Stimulated activated CD8-positive, alpha-beta memory T cell treated with anti-CD3 and anti-CD28 coated beads, Interleukin-15, amount 100 ng/mL, for 4 hours (primary cell): ENCODE measurements around the gene PDCL3.

Experiments used
- DNase-seq, 2 donors: peaks; one replicate each; pipeline ENCODE4 v3.0.0-alpha.2; 2020; ENCODE audit warnings: low read depth in 2 of 2

PDCL3 gene

DNA sequence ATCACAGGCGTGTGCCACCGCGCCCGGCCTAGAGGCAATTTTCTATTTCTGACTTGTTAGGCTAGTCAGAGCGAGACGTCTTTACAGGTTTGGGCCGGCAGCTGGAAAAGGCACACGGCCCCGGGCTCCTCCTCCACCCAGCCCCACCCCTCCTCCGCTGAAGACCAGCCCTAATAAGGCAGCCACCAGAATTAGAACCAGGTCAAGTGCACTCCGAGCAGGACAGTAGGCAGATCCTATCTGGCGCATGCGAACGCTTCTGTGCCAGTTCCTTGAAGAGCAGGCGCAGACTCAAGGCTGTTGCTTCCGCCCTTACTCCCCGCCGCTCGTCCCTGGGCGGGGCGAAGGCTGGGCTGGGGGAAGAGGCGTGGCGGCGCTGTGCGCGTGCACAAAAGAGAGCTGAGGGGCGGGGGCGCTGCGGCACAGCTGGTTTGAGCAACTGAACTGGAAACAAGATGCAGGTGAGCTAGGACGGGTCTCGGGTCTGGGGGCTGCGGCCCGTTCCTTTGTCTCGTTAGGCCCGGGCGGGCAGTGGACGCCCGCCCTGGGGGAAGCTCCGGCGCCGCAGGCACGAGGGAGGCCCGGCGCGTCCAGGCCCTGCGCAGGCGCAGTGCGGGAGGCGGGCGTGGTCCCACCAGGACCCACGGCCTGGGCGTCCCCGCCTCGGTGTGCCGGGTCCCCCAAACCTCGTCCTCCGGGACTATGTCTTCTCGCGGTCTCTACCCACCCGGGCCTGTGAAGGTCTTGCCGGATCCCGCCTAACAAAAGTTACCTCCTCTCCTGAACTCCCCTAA, at the start of gene PDCL3:
Gene PDCL3, plus strand, starts transcription at position 381 of the 794 bp plus-strand sequence. Its CDS starts 75 bp downstream, at position 456.
- peak; percentile 85 to 87 for DNase-seq

DNA sequence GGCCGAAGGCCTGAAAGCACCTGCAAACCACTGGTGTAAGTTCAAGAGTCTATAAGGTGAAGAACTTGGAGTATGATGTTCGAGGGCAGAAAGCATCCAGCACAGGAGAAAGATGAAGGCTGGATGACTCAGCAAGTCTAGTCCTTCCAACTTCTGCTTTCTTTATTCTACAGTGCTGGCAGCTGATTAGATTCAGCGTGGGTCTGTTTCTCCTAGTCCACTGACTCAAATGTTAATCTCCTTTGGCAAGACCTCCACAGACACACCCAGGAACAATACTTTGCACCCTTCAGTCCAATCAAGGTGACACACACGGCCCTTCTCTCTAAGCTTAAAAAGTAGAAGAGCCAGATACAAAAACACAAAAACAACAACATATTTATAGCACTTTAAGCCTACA, 49.1 kb upstream of the PDCL3 start:
- DNase-seq: no peak

- no peak for DNase-seq
Measured at GRCh38 chr2:100517556-100517955, 45.2 kb upstream of the PDCL3 start.

- DNase-seq: no peak
Measured at GRCh38 chr2:100518801-100519200, 44.0 kb upstream of the PDCL3 start.

GRCh38 chr2:100520224-100520623, 42.6 kb upstream of the PDCL3 start:
- DNase-seq: no peak

- no peak for DNase-seq
Measured at GRCh38 chr2:100522430-100522829, 40.4 kb upstream of the PDCL3 start.

DNA sequence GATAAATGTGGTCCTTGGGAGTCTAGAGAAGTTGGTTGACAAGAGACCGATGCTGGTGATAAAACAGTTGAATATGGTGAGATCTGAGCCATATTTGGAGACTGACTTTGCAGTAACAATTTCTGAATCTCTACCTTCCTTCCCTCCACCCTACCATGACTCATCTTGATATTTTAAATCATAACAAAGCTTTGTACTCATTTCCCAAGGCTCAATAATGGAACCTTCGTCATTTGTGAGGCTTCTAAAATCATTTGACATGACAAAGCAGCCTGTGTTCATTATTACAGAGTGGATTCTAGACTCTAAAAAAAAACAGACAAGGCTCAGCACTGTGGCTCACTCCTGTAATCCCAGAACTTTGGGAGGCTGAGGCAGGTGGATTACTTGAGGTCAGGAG, 38.5 kb upstream of the PDCL3 start:
- DNase-seq: no peak

GRCh38 chr2:100526868-100527267, 35.9 kb upstream of the PDCL3 start:
- DNase-seq: no peak

DNA sequence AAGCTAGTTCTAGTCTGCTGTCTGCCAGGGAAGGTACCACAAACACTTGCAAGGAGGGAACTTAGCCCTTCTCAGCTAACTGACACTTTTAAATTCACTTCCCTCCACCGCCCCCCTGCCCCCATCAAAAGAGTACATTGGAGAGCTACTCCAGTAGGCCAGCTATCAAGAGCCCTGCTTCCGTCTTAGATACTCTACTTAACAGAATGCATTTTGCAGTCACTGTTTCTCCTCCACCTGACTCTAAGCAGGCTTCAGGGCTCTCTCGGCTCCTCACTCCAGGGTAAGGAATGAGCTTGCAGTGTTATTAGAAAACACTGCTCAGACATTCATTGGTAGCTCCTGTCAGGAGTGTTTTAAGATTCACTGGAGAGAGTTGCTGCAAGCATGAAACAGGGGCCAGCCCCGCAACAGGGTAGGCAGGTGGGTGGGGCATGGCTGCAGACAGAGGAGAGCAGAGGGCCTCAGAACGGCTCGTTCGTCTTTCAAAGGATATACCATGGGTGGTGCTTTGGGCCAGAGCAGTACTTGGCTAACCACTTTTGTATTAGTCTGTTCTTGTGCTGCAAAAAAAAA, 35.3 kb upstream of the PDCL3 start:
- no peak for DNase-seq

GRCh38 chr2:100529176-100529575, 33.6 kb upstream of the PDCL3 start:
- no peak for DNase-seq

DNA sequence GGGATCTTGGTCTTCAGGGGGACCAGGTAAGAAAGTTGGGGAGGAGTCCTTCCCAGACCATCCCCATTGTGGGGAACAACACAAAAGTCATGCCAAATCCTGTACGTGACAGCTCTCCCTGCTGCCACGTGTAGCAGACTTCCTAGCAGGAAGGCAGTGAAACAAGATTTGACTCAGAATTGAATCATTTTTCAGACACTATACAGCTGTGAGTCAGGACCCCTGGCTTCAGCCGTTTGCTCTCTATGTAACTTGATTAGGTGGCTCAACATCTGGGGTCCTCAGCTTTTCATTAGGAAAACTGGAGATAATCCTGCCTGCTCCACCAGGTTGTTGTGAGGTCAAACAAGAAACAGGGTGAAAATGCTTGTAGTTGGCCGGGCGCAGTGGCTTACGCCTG, 32.9 kb upstream of the PDCL3 start:
- DNase-seq: no peak

- DNase-seq: no peak
Measured at GRCh38 chr2:100535855-100536254, 26.9 kb upstream of the PDCL3 start.

- DNase-seq: no peak
Measured at GRCh38 chr2:100537918-100538317, 24.9 kb upstream of the PDCL3 start.

GRCh38 chr2:100539221-100539620, 23.6 kb upstream of the PDCL3 start:
- DNase-seq: no peak

DNA sequence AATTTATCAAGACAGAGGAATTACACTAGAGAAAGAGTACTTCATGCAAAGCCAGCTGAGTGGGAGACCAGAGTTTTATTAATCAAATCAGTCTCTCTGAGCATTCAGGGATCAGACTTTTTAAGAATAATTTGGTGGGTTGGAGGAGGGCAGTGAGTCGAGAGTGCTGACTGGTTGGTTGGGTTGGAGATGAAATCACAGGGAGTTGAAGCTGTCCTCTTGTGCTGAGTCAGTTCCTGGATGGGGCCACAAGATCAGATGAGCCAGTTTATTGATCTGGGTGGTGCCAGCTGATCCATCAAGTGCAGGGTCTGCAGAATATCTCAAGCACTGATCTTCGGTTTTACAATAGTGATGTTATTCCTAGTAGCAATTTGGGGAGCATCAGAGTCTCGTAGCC, 21.4 kb upstream of the PDCL3 start:
- DNase-seq: no peak

DNA sequence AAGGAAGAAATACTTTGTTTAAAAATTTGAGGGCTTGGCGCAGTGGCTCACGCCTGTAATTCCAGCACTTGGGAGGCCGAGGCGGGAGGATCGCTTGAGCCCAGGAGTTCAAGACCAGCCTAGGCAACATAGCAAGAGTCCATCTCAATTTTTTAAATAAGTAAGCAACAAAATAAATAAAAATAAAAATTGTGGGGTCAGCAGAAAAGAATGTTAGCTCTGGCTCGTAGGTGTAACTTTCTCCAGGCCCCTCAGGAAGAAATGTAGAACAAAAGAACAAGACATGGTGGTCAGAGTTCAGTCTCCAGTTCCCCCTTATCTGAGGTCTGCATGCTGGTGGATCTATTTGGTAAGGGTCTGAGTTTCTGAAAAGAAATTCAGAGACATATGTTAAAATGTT, 20.4 kb upstream of the PDCL3 start:
- DNase-seq: no peak

- no peak for DNase-seq
Measured at GRCh38 chr2:100544911-100545596, 17.7 kb upstream of the PDCL3 start.

GRCh38 chr2:100546469-100546868, 16.3 kb upstream of the PDCL3 start:
- DNase-seq: no peak

- DNase-seq: no peak
Measured at GRCh38 chr2:100548771-100549170, 14.0 kb upstream of the PDCL3 start.

- DNase-seq: no peak
Measured at GRCh38 chr2:100551303-100551702, 11.5 kb upstream of the PDCL3 start.

DNA sequence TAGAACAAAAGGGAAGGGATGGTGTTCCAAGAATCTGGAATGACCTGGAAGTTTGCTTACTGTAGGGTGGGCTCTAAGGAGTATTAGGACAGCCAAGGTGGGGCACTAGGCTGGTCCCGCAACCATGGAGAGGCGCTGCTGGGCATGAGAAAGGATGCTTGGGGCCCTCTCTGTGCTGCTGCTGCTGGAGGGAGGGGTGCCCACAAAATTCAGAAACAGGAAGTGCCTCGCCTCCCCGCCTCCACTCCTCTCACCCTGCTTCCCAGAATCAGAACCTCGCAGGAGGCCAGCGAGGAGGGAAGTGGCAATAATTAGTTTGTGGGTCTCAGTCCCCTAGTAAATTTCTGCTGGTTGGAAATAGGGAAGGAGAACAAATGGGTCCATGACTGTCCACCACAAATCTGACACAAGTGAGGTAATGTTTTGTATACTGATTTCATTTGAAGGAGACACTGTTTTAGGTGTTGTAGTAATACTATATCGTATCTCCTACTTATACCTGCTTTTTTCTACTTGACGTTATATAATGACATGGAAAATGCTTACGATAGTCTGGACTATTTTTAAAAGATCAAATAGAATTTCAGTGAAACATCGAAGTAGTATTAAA, 7.9 kb upstream of the PDCL3 start:
- no peak for DNase-seq

GRCh38 chr2:100556746-100557145, 6.0 kb upstream of the PDCL3 start:
- no peak for DNase-seq
